ENCODE measurements around the gene BRD7. TPM values are rescaled to one million over a fixed set of nuclear protein-coding genes. Genes with fewer than 3 reads are reported as not detected.

Gene BRD7
- total RNA-seq, 1 donor from 2014 or later: 79.5 TPM

GRCh38 chr16:50396761-50397535, 28.2 kb upstream of the BRD7 start:
- Mint-ChIP-seq H3K4me3 (ENCODE audit: low read depth) (no peak overlapping the region), H3K9me3 (no peaks in the 10 kb centered on the region), H3K27ac (no peak overlapping the region), H3K27me3 (ENCODE audit: low read depth) (peaks cover 2% of the 10 kb centered on the region), H3K36me3 (ENCODE audit: low read depth) (no peaks in the 10 kb centered on the region), H3K4me1 (ENCODE audit: low read depth) (peaks cover 4% of the 10 kb centered on the region)
- intact Hi-C loops (cut with micrococcal nuclease): no loop called here
- DNase-seq (ENCODE audit: low spot score): no peak

- intact Hi-C loops (cut with micrococcal nuclease): no loop called here
- Mint-ChIP-seq H3K27me3 (ENCODE audit: low read depth) (peaks cover 2% of the 10 kb centered on the region), H3K4me3 (ENCODE audit: low read depth) (no peak overlapping the region), H3K9me3 (no peaks in the 10 kb centered on the region), H3K4me1 (ENCODE audit: low read depth) (peaks cover 4% of the 10 kb centered on the region), H3K36me3 (ENCODE audit: low read depth) (no peaks in the 10 kb centered on the region), H3K27ac (no peak overlapping the region)
- DNase-seq (ENCODE audit: low spot score): no peak
Measured at GRCh38 chr16:50395763-50396710, 27.2 kb upstream of the BRD7 start.

- Mint-ChIP-seq H3K4me1 (ENCODE audit: low read depth) (peaks cover 4% of the 10 kb centered on the region), H3K27me3 (ENCODE audit: low read depth) (peaks cover 2% of the 10 kb centered on the region), H3K4me3 (ENCODE audit: low read depth) (no peak overlapping the region), H3K36me3 (ENCODE audit: low read depth) (no peaks in the 10 kb centered on the region), H3K27ac (no peak overlapping the region), H3K9me3 (no peaks in the 10 kb centered on the region)
- intact Hi-C loops (cut with micrococcal nuclease): no loop called here
- no peak for DNase-seq (ENCODE audit: low spot score)
Measured at GRCh38 chr16:50393858-50394802, 25.3 kb upstream of the BRD7 start.

DNA sequence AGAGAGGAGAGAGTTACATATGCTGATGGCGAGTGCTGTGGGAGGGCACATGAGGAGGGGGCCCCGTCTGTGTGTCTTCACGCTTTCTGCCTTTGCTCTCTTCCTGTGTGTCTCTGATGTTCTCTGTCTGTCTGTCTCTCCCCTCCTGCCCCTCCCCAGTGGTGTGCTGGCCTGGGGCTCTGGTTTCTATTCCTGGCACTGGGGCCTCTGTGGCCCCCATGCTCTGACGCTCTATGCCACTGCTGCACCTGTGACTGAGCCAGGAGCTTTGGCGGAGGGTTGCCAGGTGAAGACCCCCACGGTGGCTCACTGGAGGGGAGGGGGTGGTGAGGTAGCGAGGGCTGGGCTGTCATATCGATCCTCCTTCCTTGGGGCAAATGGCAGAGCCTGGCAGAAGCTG, 24.6 kb upstream of the BRD7 start:
- H3K9me3 Mint-ChIP-seq: no peaks in the 10 kb centered on the region
- no peak for DNase-seq (ENCODE audit: low spot score)
- intact Hi-C loops (cut with micrococcal nuclease): no loop called here
- H3K27ac Mint-ChIP-seq: no peak overlapping the region
- H3K4me1 Mint-ChIP-seq (ENCODE audit: low read depth): peaks cover 4% of the 10 kb centered on the region
- no peak overlapping the region for H3K4me3 Mint-ChIP-seq (ENCODE audit: low read depth)
- no peaks in the 10 kb centered on the region for H3K36me3 Mint-ChIP-seq (ENCODE audit: low read depth)
- H3K27me3 Mint-ChIP-seq (ENCODE audit: low read depth): peaks cover 2% of the 10 kb centered on the region

- H3K4me1 Mint-ChIP-seq (ENCODE audit: low read depth): peaks cover 4% of the 10 kb centered on the region
- intact Hi-C loops (cut with micrococcal nuclease): no loop called here
- no peak overlapping the region for H3K4me3 Mint-ChIP-seq (ENCODE audit: low read depth)
- H3K36me3 Mint-ChIP-seq (ENCODE audit: low read depth): no peaks in the 10 kb centered on the region
- DNase-seq (ENCODE audit: low spot score): no peak
- peaks cover 6% of the 10 kb centered on the region for H3K27me3 Mint-ChIP-seq (ENCODE audit: low read depth)
- no peak overlapping the region for H3K27ac Mint-ChIP-seq
- no peaks in the 10 kb centered on the region for H3K9me3 Mint-ChIP-seq
Measured at GRCh38 chr16:50390914-50391716, 22.3 kb upstream of the BRD7 start.

DNA sequence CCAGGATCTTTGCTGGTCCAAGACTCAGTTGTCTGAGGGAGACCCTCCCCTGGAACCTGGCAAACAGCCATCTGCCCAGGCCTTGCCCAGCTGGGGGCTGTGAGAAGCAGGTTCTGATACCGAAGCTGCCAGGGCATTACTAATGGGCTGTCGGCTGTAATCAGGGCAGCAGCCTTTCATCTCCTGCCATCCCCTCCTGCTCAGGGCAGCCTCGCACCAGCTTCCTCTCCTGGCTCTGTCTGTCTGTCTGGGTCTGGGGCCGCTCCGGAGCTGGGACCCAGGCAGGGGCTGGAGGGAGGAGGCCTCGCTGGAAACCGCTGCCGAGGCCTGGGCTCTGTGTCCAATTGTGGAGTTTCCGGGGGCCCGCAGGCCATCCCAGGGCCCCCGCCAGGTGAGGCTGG, 21.6 kb upstream of the BRD7 start:
- Mint-ChIP-seq H3K27me3 (ENCODE audit: low read depth) (peaks cover 7% of the 10 kb centered on the region), H3K36me3 (ENCODE audit: low read depth) (no peaks in the 10 kb centered on the region), H3K27ac (no peak overlapping the region), H3K4me1 (ENCODE audit: low read depth) (no peaks in the 10 kb centered on the region), H3K9me3 (no peaks in the 10 kb centered on the region), H3K4me3 (ENCODE audit: low read depth) (no peak overlapping the region)
- no peak for DNase-seq (ENCODE audit: low spot score)
- intact Hi-C loops (cut with micrococcal nuclease): no loop called here

DNA sequence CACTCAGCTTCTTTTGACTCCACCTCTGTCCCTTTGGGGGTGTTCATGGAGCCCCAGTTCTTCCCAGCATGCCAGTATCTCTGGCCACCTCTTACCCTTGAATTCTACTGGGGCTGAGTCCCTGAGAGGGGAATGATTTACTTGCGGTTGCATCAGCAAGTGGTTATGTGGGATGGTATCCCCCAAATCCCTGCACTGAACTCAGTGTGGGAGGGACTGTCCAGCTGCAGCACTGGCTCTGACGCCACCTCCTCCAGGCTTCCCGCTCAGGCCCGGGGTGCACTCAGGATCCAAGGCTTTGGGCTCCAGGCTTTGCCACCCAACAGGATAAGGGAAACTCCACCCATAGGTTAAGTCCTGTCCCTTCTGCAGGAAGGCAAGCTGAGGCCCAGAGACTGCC, 21.1 kb upstream of the BRD7 start:
- no peaks in the 10 kb centered on the region for H3K36me3 Mint-ChIP-seq (ENCODE audit: low read depth)
- DNase-seq (ENCODE audit: low spot score): no peak

DNA sequence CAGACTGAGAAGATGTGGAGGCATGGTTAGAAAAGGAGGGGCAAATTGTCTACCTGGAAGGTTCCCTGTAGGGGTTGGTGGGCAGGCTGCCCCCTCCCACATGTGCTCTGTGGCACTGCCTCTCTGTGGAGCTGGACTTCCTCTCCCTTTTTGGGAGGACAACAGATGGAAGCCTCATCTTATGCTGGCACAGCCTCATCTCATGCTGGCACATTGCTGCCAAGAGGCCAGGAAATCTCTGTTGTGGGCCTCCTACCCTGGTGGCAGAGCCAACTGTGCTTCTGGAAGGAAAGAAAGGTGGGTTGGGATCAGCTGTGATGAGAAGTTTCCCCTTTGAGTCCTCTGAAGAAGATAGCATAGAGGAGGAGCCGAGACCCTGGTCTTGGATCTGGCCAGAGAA, 19.7 kb upstream of the BRD7 start:
- intact Hi-C loops (cut with micrococcal nuclease): no loop called here
- Mint-ChIP-seq H3K4me3 (ENCODE audit: low read depth) (no peak overlapping the region), H3K36me3 (ENCODE audit: low read depth) (no peaks in the 10 kb centered on the region), H3K4me1 (ENCODE audit: low read depth) (no peaks in the 10 kb centered on the region), H3K27ac (no peak overlapping the region), H3K27me3 (ENCODE audit: low read depth) (peaks cover 7% of the 10 kb centered on the region), H3K9me3 (no peaks in the 10 kb centered on the region)
- no peak for DNase-seq (ENCODE audit: low spot score)

More for the DNA sequence above, 21.1 kb upstream of the BRD7 start:
- no peaks in the 10 kb centered on the region for H3K9me3 Mint-ChIP-seq
- peaks cover 7% of the 10 kb centered on the region for H3K27me3 Mint-ChIP-seq (ENCODE audit: low read depth)
- H3K27ac Mint-ChIP-seq: no peak overlapping the region
- intact Hi-C loops (cut with micrococcal nuclease): no loop called here
- no peak overlapping the region for H3K4me3 Mint-ChIP-seq (ENCODE audit: low read depth)
- no peaks in the 10 kb centered on the region for H3K4me1 Mint-ChIP-seq (ENCODE audit: low read depth)

DNA sequence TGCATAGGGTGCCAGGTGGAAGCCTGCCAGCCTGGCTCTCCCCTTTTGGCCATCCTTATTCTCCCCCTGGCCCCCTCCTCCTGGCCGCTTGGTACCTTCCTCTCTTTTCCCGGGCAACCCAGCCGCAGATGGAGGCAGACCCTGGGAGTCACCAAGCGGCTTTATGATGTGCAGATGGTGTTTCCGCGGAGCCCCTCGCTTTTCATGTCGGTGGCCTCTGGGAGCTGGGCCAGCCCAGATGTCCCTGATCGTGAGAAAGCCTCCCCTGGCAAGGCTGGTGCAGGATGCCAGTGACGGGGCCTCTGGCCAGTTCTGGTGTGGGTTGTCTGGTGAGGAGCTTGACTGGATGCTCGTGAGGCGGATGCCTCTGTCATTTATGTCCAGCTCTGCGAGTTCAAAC, 18.0 kb upstream of the BRD7 start:
- Mint-ChIP-seq H3K36me3 (ENCODE audit: low read depth) (no peaks in the 10 kb centered on the region), H3K4me3 (ENCODE audit: low read depth) (no peak overlapping the region), H3K4me1 (ENCODE audit: low read depth) (no peaks in the 10 kb centered on the region), H3K27me3 (ENCODE audit: low read depth) (peaks cover 5% of the 10 kb centered on the region), H3K9me3 (no peaks in the 10 kb centered on the region), H3K27ac (no peak overlapping the region)
- DNase-seq (ENCODE audit: low spot score): no peak
- intact Hi-C loops (cut with micrococcal nuclease): no loop called here

GRCh38 chr16:50386139-50386538, 17.4 kb upstream of the BRD7 start:
- Mint-ChIP-seq H3K27ac (no peak overlapping the region), H3K4me1 (ENCODE audit: low read depth) (no peaks in the 10 kb centered on the region), H3K27me3 (ENCODE audit: low read depth) (peaks cover 5% of the 10 kb centered on the region), H3K36me3 (ENCODE audit: low read depth) (no peaks in the 10 kb centered on the region), H3K4me3 (ENCODE audit: low read depth) (no peak overlapping the region), H3K9me3 (no peaks in the 10 kb centered on the region)
- intact Hi-C loops (cut with micrococcal nuclease): no loop called here
- no peak for DNase-seq (ENCODE audit: low spot score)

GRCh38 chr16:50384500-50385135, 15.8 kb upstream of the BRD7 start:
- Mint-ChIP-seq H3K27me3 (ENCODE audit: low read depth) (peaks cover 5% of the 10 kb centered on the region), H3K9me3 (no peaks in the 10 kb centered on the region), H3K27ac (no peak overlapping the region), H3K4me3 (ENCODE audit: low read depth) (no peak overlapping the region), H3K36me3 (ENCODE audit: low read depth) (no peaks in the 10 kb centered on the region), H3K4me1 (ENCODE audit: low read depth) (no peaks in the 10 kb centered on the region)
- DNase-seq (ENCODE audit: low spot score): no peak
- intact Hi-C loops (cut with micrococcal nuclease): no loop called here
